HG02840 (cell line): ENCODE results near the gene SCN2B.

Source experiments
- ATAC-seq: cut with Tn5 transposase; IDR thresholded peaks from one replicate; pipeline ENCODE4 v1.9.1; 2021; ENCODE audit warnings: mild to moderate bottlenecking, moderate library complexity, moderate number of reproducible peaks; ENCODE audit not compliant: unreplicated experiment, low FRiP score

SCN2B gene

DNA sequence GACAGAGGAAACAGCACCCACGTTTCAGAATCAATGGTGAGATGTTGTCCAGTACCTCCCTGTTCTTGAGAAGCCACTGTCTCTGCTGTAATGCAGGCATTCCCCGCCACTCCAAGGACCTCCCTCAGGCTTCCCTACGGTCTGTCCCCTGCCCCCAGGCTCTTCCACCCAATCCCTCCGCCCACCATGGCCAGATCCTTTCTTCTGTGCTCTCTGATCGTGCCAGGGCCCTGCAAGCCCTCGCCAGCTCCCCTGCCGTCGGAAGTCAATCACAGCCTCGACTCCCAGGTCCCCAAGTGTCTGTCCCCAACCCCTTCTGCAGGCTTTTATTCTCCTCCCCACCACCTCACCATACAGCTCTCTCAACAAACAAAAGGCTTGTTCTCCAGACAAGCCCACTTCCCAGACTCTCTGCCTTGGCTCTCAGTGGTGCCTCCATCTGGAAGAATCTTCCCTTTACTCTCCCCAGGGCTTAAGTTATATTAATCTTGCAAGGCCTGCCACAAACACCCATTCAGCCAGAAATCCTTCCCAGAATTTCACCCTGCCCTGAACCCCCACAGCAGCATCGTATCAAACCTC, 37.5 kb downstream of the SCN2B start:
- no peak for ATAC-seq

- ATAC-seq: no peak
These were observed 39.6 kb downstream of the SCN2B start for GRCh38 chr11:118136801-118137200.

DNA sequence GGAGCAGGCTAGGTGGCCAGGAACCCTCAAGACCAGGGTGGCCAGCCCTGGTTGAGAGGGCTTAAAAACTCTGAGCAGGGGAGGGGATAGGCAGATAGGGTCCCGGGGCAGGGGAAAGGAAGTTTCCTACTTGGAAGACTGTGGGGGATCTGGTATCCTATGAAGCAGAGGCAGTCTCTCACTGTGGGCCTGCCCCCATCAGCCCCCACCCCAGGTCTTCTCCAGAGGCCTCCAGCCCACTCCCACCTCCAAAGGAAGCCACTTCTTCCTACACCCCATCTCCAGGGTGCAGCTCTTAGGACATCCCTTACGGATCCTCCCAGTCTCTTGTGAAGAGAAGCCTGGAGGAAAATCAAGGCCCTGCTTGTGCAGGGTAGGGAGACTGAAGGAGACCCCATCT, 40.1 kb downstream of the SCN2B start:
- no peak for ATAC-seq

- ATAC-seq: no peak
These were observed 40.7 kb downstream of the SCN2B start for GRCh38 chr11:118135796-118136165.

- no peak for ATAC-seq
These were observed 41.2 kb downstream of the SCN2B start for GRCh38 chr11:118135051-118135795.

DNA sequence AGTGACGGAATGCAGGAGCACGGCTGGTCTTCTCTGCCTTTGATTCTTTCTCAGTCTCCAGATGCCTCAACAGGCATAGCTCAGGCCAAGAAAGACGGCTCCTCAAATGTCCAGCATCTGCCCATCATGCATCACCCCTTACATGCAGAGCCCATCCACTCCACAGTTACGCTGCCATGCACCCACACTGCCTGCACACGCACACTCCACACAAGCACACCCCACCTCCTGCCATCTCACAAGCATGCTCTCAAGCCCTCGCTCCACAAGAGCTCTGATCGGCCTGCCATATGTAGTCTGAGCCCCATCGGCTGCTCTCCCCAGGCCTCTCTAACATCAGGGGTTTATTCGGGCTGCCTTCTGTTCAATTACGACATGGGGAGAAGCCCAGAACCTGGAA, 42.6 kb downstream of the SCN2B start:
- ATAC-seq: no peak

DNA sequence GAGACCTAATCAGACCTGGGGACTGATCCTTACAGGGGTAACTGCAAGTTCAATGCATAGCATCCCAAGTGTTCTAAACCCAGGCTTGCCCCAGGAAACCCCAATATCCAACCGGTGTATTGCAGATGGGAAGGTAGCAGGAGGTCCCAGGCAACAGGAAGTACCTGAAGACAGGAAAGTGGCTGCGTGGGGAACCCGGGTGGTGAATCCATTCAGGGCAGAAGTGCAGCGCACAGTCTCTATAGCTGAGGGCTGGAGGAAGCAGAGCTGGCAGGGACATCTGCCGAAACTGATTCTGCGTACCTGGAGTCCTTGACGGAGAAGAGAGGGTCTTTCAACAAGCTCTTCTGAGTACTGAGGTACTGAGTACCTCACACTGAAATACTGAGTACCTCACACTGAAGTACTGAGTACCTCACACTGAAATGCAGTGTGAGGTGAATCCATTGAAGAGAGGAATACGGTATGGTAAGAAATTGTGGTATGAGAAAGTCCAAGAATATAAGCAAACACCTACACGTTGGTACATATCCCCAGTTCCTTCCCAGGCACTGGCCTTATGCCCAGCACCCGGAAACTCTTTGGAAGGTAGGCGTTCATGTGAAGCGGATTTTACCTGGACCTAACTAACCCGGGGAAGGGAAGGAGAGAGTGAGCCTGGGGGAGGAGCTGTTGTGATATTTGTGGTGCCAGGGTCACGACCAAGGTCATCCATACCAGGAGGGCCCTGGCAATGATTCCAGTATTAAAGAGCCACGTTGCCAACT, 43.9 kb downstream of the SCN2B start:
- no peak for ATAC-seq

DNA sequence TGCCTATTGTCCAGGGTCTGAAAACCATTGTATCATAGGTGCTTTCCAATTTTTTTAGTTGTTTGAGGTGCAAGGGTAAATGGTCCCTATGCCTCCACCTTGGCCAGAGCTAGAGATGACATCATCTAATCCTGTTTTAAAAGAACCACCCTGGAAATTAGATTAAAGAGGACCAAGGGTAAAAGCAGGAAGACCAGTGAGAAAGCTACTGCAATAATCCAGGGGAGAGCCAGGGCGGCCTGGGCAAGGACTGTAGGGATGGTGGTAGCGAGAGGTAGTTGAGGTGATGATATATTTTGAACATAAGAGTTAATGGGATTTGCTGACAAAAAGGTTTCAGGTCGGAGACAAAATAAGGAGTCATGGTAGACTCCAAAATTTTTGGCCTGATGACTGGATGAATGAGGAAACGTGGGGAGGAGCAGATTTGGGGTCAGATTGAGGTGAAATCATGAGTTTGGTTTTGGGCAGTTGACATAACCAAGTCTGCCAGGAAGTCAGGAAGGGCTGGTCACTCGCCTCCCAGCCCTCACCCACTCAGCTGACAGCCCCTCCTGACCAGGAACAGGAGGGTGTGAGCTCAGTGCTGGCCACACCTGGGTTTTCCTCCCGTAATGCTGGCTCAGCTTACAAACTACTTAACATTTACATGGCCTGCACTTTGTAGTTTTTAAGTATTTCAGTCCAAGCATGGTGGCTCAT, 46.8 kb downstream of the SCN2B start:
- no peak for ATAC-seq

DNA sequence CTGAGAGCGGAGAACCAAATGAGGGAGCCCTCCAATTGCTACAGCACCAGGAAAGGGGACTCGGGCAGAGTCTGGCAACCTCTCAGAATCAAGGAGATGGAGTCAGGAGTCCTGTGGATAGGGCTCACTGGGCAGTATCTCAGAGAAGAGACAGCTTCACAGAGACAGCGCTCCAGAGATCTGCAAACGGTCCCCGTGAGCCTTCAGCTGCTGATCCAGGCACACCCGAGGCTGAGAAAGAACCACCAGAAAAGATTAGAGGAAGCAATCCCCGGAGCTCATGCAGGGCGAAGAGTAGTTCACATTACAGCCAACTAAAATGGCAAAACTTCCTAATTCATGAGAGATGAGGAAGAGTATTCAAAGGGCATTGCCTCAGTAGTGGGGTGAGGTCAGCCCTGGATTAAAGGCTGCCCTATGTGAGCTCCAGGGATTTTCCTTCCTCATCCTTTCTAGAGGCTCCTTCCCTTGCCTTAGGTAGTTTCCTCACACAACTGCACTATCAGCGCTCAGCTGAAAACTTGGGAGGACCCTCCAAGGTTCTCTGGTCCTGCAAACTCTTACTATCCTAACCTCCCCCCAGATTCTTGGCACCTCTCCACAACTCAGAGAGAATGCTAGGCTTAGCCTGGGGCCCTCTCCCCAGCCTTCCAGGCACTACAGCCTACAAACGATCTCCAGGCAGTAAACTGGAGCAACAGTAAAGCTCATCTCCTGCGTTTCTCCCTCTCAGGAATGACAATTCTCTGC, 47.5 kb downstream of the SCN2B start:
- ATAC-seq: no peak

- ATAC-seq: no peak
These were observed 48.1 kb downstream of the SCN2B start for GRCh38 chr11:118128310-118128709.

GRCh38 chr11:118126082-118126838, 50.2 kb downstream of the SCN2B start:
- ATAC-seq: no peak

GRCh38 chr11:118124929-118125535, 51.4 kb downstream of the SCN2B start:
- ATAC-seq: no peak

DNA sequence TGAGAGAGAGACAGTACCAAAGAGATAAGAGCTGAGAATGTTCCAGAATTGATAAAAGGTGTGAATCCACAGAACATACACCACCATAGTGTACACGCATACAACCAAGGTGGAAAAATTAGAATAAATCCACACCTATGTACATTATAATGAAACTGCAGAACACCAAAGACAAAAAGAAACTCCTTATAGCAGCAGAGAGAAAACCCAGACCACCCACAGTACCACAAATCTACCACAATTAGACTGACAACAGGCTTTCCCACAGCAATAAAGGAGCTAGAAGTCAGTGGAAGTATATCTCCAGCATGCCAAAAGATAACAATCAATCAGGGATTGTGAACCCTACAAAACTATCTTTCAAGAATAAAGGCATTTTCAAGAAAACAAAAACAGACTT, 55.6 kb downstream of the SCN2B start:
- no peak for ATAC-seq

DNA sequence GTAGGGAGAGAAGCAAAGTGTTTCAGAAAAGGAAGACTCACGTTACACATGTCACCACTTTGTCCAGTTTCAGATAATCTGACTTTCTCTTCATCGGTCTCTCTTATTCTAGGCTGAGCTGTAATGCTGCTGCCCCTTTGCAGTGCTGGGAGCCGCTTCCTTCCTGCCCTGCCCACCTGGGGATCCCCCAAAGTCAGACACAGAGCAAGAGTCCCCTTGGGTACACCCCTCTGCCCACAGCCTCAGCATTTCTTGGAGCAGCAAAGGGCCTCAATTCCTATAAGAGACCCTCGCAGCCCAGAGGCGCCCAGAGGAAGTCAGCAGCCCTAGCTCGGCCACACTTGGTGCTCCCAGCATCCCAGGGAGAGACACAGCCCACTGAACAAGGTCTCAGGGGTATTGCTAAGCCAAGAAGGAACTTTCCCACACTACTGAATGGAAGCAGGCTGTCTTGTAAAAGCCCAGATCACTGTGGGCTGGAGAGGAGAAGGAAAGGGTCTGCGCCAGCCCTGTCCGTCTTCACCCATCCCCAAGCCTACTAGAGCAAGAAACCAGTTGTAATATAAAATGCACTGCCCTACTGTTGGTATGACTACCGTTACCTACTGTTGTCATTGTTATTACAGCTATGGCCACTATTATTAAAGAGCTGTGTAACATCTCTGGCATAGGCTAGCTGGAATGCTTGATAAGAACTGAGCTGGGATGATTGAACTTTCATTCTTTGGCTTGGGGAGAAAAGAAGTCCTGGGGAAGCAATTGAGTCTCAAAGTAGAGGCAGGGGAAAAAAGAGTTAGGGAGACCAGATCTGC, 58.4 kb downstream of the SCN2B start:
- no peak for ATAC-seq

- no peak for ATAC-seq
These were observed 61.4 kb downstream of the SCN2B start for GRCh38 chr11:118115048-118115447.

DNA sequence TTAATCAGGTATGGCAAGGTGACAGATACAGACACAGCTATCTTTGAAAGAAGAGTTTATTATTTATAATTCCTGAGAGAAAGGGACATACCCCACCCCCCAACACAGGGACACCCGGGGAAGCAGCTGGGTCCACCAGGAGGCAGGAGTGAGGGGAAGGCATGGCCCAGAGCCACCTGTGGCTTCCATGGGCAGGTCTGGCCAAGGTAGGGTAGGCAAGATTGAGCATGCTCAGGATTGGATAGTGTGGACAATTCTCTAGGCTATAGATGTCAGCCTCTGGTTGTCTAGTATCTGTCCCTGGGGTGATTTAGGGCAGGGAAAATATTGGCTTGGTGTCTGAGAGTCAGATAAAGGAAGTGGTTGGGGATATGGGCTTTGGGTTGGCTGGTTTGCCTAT, 62.2 kb downstream of the SCN2B start:
- no peak for ATAC-seq

- ATAC-seq: no peak
These were observed 63.6 kb downstream of the SCN2B start for GRCh38 chr11:118112711-118113430.
